A673 (cell line): ENCODE results near the gene JMJD6.

Source experiments
- CTCF ChIP-seq: fragments of 300-800, 200-600 bp; sonication (generic); conservative IDR thresholded peaks from 2 replicates; pipeline ENCODE4 v1.5.1; 2017; ENCODE audit warnings: low read depth, mild to moderate bottlenecking, antibody characterized with exemption, low read length, moderate library complexity, mixed read lengths
- EZH2 ChIP-seq: fragments of 200-600 bp; sonication (generic); IDR thresholded peaks from 2 replicates; pipeline ENCODE4 v1.6.1; 2017; ENCODE audit warnings: borderline replicate concordance, low read depth, mild to moderate bottlenecking, mixed read lengths, antibody characterized with exemption, low read length; ENCODE audit not compliant: poor library complexity, severe bottlenecking

GRCh38 chr17:76726776-76727718, 641 bp upstream of the JMJD6 start, which contains the start of gene METTL23:
- TF ChIP-seq EZH2: no peak
- TF ChIP-seq CTCF: peak; percentile 71
